ENCODE measurements around the gene LRP1-AS.
A peak's percentile ranks its signal among the peaks of the same experiment; 100 is the strongest.
"Not testable (repeated sequence)": the region's sequence is repeated elsewhere in the genome, so short reads cannot be mapped to it uniquely, and the experiment has no call there.

LRP1-AS gene

GRCh38 chr12:57138526-57139272, 8.7 kb downstream of the LRP1-AS start:
- DNase-seq, result no peak

GRCh38 chr12:57135527-57136326, 11.7 kb downstream of the LRP1-AS start:
- DNase-seq, result no peak

- DNase-seq, result no peak
These were observed 12.5 kb downstream of the LRP1-AS start for GRCh38 chr12:57134949-57135348.

GRCh38 chr12:57133916-57134315, 13.5 kb downstream of the LRP1-AS start:
- no peak for DNase-seq

GRCh38 chr12:57133013-57133569, 14.3 kb downstream of the LRP1-AS start:
- DNase-seq, result no peak

GRCh38 chr12:57131896-57132744, 15.3 kb downstream of the LRP1-AS start:
- DNase-seq, result no peak

GRCh38 chr12:57130941-57131340, 16.5 kb downstream of the LRP1-AS start:
- no peak for DNase-seq

GRCh38 chr12:57129889-57130288, 17.5 kb downstream of the LRP1-AS start:
- no peak for DNase-seq

- no peak for DNase-seq
These were observed 18.0 kb downstream of the LRP1-AS start for GRCh38 chr12:57129321-57129842.

GRCh38 chr12:57128519-57129247, 18.7 kb downstream of the LRP1-AS start:
- DNase-seq, result no peak

GRCh38 chr12:57127726-57128518, 19.5 kb downstream of the LRP1-AS start, which contains the start of gene LRP1:
Gene LRP1, plus strand, starts transcription at chr12:57128483. Its CDS starts 482 bp downstream, at chr12:57128965.
- peak; percentile 50 for DNase-seq

- no peak for DNase-seq
These were observed 20.2 kb downstream of the LRP1-AS start for GRCh38 chr12:57127101-57127725.

- no peak for DNase-seq
These were observed 20.9 kb downstream of the LRP1-AS start for GRCh38 chr12:57126561-57126960.

GRCh38 chr12:57126061-57126460, 21.4 kb downstream of the LRP1-AS start:
- no peak for DNase-seq

GRCh38 chr12:57124261-57124877, 23.1 kb downstream of the LRP1-AS start:
- no peak for DNase-seq

- DNase-seq, result no peak
These were observed 23.6 kb downstream of the LRP1-AS start for GRCh38 chr12:57123813-57124212.

GRCh38 chr12:57120718-57121117, 26.7 kb downstream of the LRP1-AS start:
- not testable (repeated sequence) for DNase-seq

GRCh38 chr12:57119294-57120085, 27.9 kb downstream of the LRP1-AS start:
- DNase-seq, result no peak

GRCh38 chr12:57118711-57119271, 28.6 kb downstream of the LRP1-AS start:
- no peak for DNase-seq
